Umbilical cord (tissue), 2 donors: ENCODE measurements around the gene NDST1. TPM values are rescaled to one million over a fixed set of nuclear protein-coding genes. Genes with fewer than 3 reads are reported as not detected.

Experiments used
- DNase-seq: peaks from one replicate; pipeline ENCODE4 v3.0.0-alpha.2; 2015; ENCODE audit warnings: low spot score
- total RNA-seq: library from RNA; depleted of rRNA; stranded (reverse); fragments of >200 nt; gene quantifications from one replicate; pipeline ENCODE4 v1.2.3, GENCODE V29; 2014; ENCODE audit warnings: low replicate concordance; ENCODE audit not compliant: insufficient read depth

NDST1 gene
- total RNA-seq, 1 donor from 2014 or later: 47.4 TPM

GRCh38 chr5:150544611-150545219 lies 36.8 kb downstream of the NDST1 start:
- no peak for DNase-seq

GRCh38 chr5:150545246-150545645 lies 37.3 kb downstream of the NDST1 start:
- no peak for DNase-seq

GRCh38 chr5:150548123-150548522 lies 40.2 kb downstream of the NDST1 start:
- DNase-seq: no peak

GRCh38 chr5:150549735-150550134 lies 41.8 kb downstream of the NDST1 start:
- DNase-seq: no peak

- DNase-seq: no peak
Measured at GRCh38 chr5:150550286-150550685, 42.4 kb downstream of the NDST1 start.

GRCh38 chr5:150551066-150551465 lies 43.1 kb downstream of the NDST1 start:
- peak; percentile 90 for DNase-seq

GRCh38 chr5:150553402-150553801 lies 45.5 kb downstream of the NDST1 start:
- DNase-seq: no peak

GRCh38 chr5:150553911-150554310 lies 46.0 kb downstream of the NDST1 start:
- no peak for DNase-seq

GRCh38 chr5:150554857-150555256 lies 46.9 kb downstream of the NDST1 start:
- DNase-seq: no peak

- DNase-seq: no peak
Measured at GRCh38 chr5:150556106-150556505, 48.2 kb downstream of the NDST1 start.

GRCh38 chr5:150556859-150557508 lies 49.1 kb downstream of the NDST1 start:
- no peak for DNase-seq

- DNase-seq: no peak
Measured at GRCh38 chr5:150557509-150557872, 49.6 kb downstream of the NDST1 start.

- no peak for DNase-seq
Measured at GRCh38 chr5:150558088-150558621, 50.2 kb downstream of the NDST1 start.

GRCh38 chr5:150559088-150559487 lies 51.2 kb downstream of the NDST1 start:
- no peak for DNase-seq

GRCh38 chr5:150559701-150560100 lies 51.8 kb downstream of the NDST1 start:
- DNase-seq: no peak

- DNase-seq: peak; percentile 92
Measured at GRCh38 chr5:150560401-150561191, 52.7 kb downstream of the NDST1 start.

- DNase-seq: no peak
Measured at GRCh38 chr5:150561192-150561512, 53.2 kb downstream of the NDST1 start.

- no peak for DNase-seq
Measured at GRCh38 chr5:150561571-150562275, 53.8 kb downstream of the NDST1 start.

GRCh38 chr5:150562832-150563231 lies 54.9 kb downstream of the NDST1 start:
- DNase-seq: no peak

- DNase-seq: no peak
Measured at GRCh38 chr5:150565868-150566267, 57.9 kb downstream of the NDST1 start.

- peak; percentile 74 for DNase-seq
Measured at GRCh38 chr5:150567031-150567717, 59.2 kb downstream of the NDST1 start.
